ENCODE results near the gene CLEC10A.
A peak's percentile ranks its signal among the peaks of the same experiment; 100 is the strongest.
"Not testable (repeated sequence)": the region's sequence is repeated elsewhere in the genome, so short reads cannot be mapped to it uniquely, and the experiment has no call there.

Gene CLEC10A, protein sequence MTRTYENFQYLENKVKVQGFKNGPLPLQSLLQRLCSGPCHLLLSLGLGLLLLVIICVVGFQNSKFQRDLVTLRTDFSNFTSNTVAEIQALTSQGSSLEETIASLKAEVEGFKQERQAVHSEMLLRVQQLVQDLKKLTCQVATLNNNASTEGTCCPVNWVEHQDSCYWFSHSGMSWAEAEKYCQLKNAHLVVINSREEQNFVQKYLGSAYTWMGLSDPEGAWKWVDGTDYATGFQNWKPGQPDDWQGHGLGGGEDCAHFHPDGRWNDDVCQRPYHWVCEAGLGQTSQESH

GRCh38 chr17:7079581-7080455, at the start of gene CLEC10A:
TSS of gene CLEC10A (minus strand) at chr17:7080251. CDS start at chr17:7078812, 1,439 bp downstream.
- DNase-seq = no peak

- no peak for DNase-seq
Observed at GRCh38 chr17:7129311-7129710, 49.3 kb upstream of the CLEC10A start.

GRCh38 chr17:7128160-7128559, 48.1 kb upstream of the CLEC10A start:
- DNase-seq = no peak

- DNase-seq = not testable (repeated sequence)
Observed at GRCh38 chr17:7127501-7127900, 47.5 kb upstream of the CLEC10A start.

DNA sequence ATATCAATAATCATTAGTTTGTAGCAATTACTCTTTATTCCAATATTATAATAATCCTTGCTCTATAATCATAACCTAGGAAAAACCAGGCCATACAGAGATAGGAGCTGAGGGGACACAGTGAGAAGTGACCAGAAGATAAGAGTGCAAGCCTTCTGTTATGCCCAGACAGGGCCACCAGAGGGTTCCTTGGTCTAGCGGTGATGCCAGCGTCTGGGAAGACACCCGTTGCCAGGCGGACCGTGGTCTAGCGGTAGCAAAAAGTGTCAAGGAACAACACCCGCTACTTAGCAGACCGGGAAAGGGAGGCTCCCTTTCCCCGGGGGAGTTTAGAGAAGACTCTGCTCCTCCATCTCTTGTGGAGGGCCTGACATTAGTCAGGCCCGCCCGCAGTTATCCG, 46.3 kb upstream of the CLEC10A start:
- DNase-seq = not testable (repeated sequence)

- no peak for DNase-seq
Observed at GRCh38 chr17:7124923-7125322, 44.9 kb upstream of the CLEC10A start.

DNA sequence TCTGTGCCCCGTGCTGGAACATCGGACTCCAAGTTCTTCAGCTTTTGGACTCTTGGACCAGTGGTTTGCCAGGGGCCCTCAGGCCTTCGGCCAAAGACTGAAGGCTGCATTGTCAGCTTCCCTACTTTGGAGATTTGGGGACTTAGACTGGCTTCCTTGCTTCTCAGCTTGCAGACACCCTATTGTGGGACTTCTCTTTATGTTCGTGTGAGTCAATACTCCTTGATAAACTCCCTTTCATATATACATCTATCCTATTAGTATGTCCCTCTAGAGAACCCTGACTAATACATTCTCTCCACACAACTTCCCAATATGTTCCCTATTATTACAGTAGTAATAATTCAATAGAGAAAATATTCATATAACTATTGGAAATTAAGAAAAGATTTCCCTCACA, 43.8 kb upstream of the CLEC10A start:
- no peak for DNase-seq

DNA sequence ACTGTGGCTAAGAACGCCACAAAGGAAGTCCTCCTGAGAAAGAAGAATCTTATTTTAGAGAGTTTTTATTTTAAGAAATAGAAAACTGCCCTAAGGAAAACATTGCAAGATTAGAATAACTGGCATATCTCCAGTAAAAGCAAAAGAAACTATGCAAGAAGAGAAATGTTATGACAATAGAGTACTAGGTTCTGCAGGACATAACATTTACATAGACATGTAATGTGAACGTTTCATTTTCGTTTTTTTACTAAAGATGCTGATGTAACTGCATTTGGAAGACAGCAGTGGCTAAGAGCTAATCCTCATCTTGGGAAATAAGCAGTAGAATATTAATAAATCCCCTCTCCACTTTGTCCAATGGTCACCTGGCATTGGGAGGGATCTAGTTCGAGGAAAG, 42.3 kb upstream of the CLEC10A start:
- no peak for DNase-seq

DNA sequence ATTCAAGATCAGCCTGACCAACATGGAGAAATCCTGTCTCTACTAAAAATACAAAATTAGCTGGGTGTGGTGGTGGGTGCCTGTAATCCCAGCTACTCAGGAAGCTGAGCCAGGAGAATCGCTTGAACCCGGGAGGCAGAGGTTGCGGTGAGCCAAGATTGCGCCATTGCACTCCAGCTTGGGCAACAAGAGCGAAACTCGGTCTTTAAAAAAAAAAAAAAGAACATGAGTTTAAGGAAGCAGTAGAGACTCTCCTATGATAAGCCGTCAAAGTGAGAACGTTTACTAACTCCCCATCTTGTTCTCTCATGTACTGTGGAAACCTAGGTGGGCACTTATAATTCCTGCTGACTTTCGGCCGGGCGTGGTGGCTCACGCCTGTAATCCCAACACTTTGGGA, 40.6 kb upstream of the CLEC10A start:
- peak in 1 of 2 donors; percentile 42 for DNase-seq

DNA sequence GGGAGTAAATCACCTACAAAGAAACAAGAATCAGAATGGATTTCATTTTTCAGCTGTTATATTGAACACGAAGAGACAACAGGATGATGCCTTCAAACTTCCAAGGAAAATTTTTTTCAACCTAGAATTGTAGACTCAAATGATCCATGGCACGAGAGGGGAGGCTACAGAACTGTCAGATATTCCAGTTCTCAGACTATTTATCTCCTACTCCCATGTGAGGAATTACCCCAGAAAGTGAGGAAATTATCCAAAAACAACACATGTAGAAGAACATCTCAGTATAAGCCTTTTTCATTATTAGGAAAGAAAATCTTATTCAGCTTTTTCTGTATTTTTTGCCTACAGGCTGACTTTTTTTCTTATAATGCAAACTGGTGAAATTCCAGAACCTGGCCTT, 40.1 kb upstream of the CLEC10A start:
- no peak for DNase-seq

DNA sequence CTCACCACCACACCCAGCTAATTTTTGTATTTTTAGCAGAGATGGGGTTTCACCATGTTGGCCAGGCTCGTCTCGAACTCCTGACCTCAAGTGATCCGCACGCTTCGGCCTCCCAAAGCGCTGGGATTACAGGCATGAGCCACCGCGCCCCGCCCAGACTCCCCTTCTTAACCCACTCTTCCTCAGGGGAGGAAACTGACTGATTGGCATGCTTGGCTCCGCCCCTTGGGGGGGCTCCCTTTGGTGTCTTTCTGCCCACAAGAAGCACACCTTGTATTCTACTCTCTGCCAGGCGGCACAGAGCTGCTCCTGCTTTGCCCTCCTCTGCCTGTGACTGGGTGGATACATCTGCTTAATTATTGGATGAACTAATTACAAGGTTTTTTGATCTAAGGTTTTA, 39.3 kb upstream of the CLEC10A start:
- DNase-seq = no peak

DNA sequence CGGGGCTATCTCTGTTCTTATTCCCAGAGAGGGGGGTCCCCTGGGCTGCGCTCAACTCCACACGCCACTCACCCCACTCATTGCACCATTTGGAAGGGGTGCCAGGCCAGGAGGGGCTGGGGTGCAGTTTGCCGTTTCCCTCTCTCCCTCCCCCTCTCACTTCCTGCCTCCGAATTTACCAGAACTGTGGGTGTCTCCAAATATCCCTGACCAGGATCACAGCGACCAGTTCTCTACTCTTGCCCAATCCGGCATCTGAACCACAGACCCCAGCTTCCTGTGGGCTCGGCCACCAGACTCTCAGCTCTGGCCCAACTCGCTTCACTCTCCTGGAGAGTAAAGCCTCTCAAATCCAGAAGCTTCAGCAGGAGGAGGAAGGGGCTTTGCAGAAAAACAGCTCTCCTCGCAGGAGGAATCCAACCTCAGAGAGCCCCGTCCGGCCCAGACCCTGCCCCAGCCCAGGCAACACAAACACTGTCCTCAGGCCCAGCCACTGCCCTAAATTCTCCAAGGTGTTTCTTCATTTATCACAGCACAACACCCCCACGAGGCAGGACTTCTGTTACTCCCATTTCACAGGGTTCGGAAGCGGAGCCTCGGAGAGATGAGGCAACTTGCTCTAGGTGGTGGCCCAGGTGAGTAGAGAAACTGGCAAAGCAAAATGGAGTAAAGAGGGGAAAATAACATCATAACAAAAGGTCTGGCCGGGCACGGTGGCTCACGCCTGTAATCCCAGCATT, 35.0 kb upstream of the CLEC10A start:
- no peak for DNase-seq

GRCh38 chr17:7114241-7114874, 34.3 kb upstream of the CLEC10A start, which contains the start of gene ASGR2:
TSS of gene ASGR2 (minus strand) at chr17:7114822. CDS start at chr17:7114240, 582 bp downstream.
- no peak for DNase-seq

DNA sequence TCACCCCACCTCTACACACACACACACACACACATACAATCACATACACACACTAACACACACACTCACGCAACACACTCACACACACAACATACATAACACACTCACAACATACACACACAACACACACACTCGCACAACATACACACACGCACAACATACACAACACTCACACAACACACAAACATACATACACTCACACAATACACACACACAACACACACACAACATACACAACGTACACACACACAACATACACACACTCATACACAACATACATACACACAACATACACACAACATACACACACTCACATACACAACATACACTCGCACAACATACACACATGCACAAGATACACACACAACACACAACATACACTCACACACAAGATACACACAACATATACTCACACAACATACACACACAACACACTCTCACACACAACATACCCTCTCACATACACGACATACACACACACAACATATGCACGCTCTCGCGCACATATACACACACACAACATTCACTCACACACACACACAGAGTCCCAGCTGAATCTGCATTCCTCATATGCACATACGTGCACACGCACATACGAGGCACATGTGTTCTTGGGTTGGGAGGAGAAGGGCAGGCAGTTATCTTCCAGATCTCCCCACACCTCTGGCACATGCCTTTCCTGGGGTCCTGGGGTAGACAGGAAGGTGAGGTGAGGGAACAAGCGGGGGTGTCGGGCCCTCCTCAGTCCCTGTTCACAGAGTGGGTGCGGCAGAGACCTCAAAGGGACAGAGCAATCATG, 33.4 kb upstream of the CLEC10A start:
- no peak for DNase-seq

DNA sequence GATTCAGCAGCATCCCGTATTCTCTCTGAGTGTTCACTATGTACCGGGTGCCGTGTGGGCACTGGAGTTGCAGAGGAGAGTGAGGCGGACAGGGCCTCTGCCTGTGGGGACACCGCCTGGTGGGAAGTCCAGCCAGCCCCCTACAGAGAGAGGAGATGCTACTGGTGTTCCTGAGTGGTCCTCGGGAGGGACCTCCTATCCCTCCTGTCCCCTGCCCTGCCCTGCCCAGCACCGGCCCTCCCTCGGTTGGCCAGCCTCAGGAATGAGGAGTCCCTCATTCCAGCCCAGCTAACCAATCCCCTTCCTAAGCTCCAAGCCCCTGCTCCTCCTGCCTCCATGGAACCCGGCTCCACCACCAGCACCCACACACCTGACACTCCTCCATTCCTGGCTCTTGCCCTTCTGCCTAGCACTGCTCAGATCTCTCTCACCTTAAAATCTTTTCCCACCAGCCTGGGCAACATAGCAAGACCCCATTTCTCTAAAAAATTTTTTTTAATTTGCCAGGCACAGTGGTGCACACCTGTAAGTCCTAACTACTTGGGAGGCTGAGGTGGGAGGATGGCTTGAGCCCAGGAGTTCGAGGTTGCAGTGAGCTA, 32.6 kb upstream of the CLEC10A start:
- no peak for DNase-seq

DNA sequence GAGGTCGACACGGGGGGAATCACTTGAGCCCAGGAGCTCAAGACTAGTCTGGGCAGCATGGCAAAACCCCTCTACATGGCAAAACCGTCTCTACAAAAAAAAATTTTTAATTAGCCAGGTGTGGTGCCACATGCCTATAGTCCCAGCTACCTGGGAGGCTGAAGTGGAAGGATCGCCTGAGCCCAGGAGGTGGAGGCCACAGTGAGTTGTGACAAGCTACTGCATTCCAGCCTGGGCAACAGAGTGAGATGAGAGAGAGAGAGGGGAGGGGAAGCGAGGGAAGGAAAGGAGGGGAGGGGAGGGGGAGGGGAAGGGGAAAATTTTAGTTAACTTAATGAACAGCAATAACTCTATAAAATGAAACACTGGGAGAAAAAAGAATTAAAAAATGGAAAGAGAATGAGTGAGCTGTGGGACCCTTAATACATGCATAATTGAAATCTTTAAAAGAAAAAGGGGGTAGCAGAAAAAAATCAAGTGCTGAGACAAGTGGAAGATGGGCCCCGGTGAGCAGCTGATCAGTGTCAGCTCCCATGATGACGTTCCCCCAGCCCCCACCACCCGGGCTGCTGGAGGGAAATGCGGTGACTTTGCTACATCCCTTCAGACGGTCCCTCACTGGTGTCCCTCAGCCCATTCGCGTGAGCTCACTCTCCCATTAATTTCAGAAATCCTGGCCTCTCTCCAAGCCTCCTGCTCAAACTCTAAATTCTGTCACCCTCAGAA, 31.9 kb upstream of the CLEC10A start:
- peak in 1 of 2 donors; percentile 44 for DNase-seq

GRCh38 chr17:7110617-7111306, 30.7 kb upstream of the CLEC10A start:
- DNase-seq = no peak

DNA sequence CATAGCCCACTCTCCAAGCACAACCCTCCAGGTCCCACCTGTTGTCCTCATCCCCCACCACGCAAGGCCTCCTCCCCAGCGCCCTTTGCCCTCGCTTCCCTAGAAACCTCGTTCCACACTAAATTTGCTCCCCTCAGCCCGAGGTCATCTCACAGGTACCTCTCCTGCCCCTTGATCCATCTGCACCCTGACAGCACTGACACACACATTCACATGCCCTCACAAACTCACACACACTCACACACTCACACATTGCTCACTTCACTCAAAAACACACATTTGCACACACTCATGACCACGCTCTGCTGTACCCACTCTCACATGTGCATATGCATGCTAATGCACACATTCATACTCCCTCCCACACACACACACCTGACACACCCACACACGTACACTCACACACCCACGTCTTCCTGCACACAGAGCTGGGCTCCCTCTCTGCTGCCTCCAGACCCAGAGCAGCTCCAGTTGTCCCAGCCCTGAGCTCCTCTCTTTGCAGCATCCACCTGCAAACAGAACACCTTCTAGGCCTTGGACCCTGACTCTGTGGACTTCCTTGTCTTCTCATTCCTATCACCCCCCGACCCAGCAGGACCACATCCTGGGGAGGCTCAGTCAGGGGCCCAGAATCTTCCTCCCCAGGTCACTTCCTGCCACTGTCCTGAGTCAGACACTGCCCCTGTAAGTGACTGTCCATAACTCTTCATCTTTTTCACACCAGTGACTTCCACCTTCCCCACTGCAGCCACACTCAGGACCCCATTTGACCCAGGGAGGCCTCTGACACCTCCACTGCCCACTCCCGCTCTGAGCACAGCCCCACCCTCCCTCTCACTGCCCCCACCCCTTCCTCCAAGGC, 29.6 kb upstream of the CLEC10A start:
- DNase-seq = no peak

GRCh38 chr17:7108981-7109380, 28.9 kb upstream of the CLEC10A start:
- DNase-seq = no peak

Measured in CD4-positive, alpha-beta T cell treated with Interleukin-1 beta for 1 hour (primary cell).